Endodermal cell (in vitro differentiated cells): ENCODE measurements around the gene CEP70. TPM values are rescaled to one million over a fixed set of nuclear protein-coding genes. Genes with fewer than 3 reads are reported as not detected.

Experiments used
- DNase-seq: peaks from one replicate; pipeline ENCODE4 v3.0.0-alpha.2; 2017
- H3K27ac ChIP-seq: 2 replicates; pipeline ENCODE4 v1.5.1; 2013; ENCODE audit warnings: mild to moderate bottlenecking, low read depth, low read length, moderate library complexity
- H3K27me3 ChIP-seq: 2 replicates; pipeline ENCODE4 v1.6.1; 2013; ENCODE audit warnings: mild to moderate bottlenecking, low read length, moderate library complexity; ENCODE audit not compliant: insufficient read depth, control insufficient read depth, poor library complexity, severe bottlenecking
- H3K36me3 ChIP-seq: 2 replicates; pipeline ENCODE4 v1.7.0; 2013; ENCODE audit warnings: mild to moderate bottlenecking, low read length, moderate library complexity; ENCODE audit not compliant: control insufficient read depth, insufficient read depth
- H3K4me1 ChIP-seq: one replicate; pipeline ENCODE4 v1.7.0; 2013; ENCODE audit warnings: low read length; ENCODE audit not compliant: control insufficient read depth, insufficient read depth
- H3K4me3 ChIP-seq: 2 replicates; pipeline ENCODE4 v1.5.1; 2013; ENCODE audit warnings: mild to moderate bottlenecking, low read length, moderate library complexity
- H3K9ac ChIP-seq: 2 replicates; pipeline ENCODE4 v1.6.1; 2013; ENCODE audit warnings: mild to moderate bottlenecking, low read length, moderate library complexity; ENCODE audit not compliant: poor library complexity, severe bottlenecking; ENCODE audit errors: extremely low read depth
- H3K9me3 ChIP-seq: 2 replicates; pipeline ENCODE4 v1.6.1; 2013; ENCODE audit warnings: mild to moderate bottlenecking, low read length, moderate library complexity; ENCODE audit not compliant: control insufficient read depth
- H3K27ac Mint-ChIP-seq: 2 replicates; pipeline ENCODE4 v1.8.0; 2020; ENCODE audit warnings: mixed read lengths
- H3K27me3 Mint-ChIP-seq: 2 replicates; pipeline ENCODE4 v1.8.0; 2021; ENCODE audit warnings: mild to moderate bottlenecking, mixed read lengths; ENCODE audit not compliant: insufficient read depth
- H3K36me3 Mint-ChIP-seq: 2 replicates; pipeline ENCODE4 v1.8.0; 2020; ENCODE audit warnings: low read depth, mixed read lengths
- H3K4me1 Mint-ChIP-seq: 2 replicates; pipeline ENCODE4 v1.8.0; 2020; ENCODE audit warnings: mixed read lengths
- H3K4me3 Mint-ChIP-seq: 2 replicates; pipeline ENCODE4 v1.8.0; 2020; ENCODE audit warnings: mild to moderate bottlenecking, moderate library complexity, mixed read lengths
- H3K9me3 Mint-ChIP-seq: 2 replicates; pipeline ENCODE4 v1.8.0; 2020; ENCODE audit warnings: mild to moderate bottlenecking, mixed read lengths
- WGBS, 2 experiments: methylation state at CpG; one replicate each; pipeline versions ENCODE4 v1.1.5 to v1.1.7; 2013; ENCODE audit warnings: missing lambda C conversion rate in 2 of 2, mixed read lengths in 1 of 2; ENCODE audit not compliant: insufficient coverage in 1 of 2, insufficient read length in 1 of 2; 5-methylcytosine and 5-hydroxymethylcytosine counted together
- total RNA-seq, 2 donors: library from RNA; stranded (reverse); fragmentation: NEBNext Ultra II Directional in 1 of 2; extraction: Animal tissue kit (Norgen Biotek cat#: 25700) in 1 of 2; gene quantifications; 2 replicates in 1 of 2; 3 replicates in 1 of 2; pipeline ENCODE4 v1.2.1, GENCODE V29; 2021
- TF ChIP-seq, protein P1 (sequence below): fragments of 200-600 bp; sonication (generic); conservative IDR thresholded peaks from 2 replicates; pipeline ENCODE4 v1.5.0; 2021; ENCODE audit warnings: antibody characterized with exemption, mild to moderate bottlenecking

CEP70 gene
- total RNA-seq, 2 donors from 2014 or later = 113 to 131 TPM

DNA sequence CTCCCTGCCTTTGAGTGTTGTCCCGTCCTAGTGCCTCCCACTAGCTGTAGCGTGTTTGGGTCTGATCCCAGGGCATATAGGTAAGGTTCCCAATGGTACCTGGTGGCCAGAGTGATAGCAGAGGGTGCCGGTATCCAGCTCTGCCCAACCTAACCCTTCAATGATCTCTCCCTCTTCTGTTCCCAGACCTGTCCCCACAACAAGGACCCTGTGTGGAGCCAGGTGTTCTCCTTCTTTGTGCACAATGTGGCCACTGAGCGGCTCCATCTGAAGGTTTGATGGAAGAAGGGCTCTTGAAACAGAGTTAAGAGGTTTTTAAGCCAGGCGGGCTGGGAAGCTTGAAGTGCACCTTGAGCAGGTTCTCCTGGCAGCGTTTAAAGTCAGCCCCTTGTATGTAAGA, 124.2 kb downstream of the CEP70 start:
- no peak for DNase-seq
- no peaks in the 10 kb centered on the region for H3K27me3 ChIP-seq
- Mint-ChIP-seq H3K36me3 (peaks cover 8% of the 10 kb centered on the region), H3K27ac (no peak overlapping the region), H3K4me1 (no peaks in the 10 kb centered on the region), H3K9me3 (no peaks in the 10 kb centered on the region), H3K4me3 (no peak overlapping the region), H3K27me3 (no peaks in the 10 kb centered on the region)
- 88 to 95% methylated on average over 4 to 6 of the region's 6 CpGs for WGBS, 2 experiments
- no peak overlapping the region for H3K4me3 ChIP-seq
- no peak overlapping the region for H3K9ac ChIP-seq
- H3K27ac ChIP-seq = no peak overlapping the region
- no peaks in the 10 kb centered on the region for H3K9me3 ChIP-seq
- H3K4me1 ChIP-seq = no peaks in the 10 kb centered on the region
- H3K36me3 ChIP-seq = no peaks in the 10 kb centered on the region
- TF ChIP-seq, protein P1, sequence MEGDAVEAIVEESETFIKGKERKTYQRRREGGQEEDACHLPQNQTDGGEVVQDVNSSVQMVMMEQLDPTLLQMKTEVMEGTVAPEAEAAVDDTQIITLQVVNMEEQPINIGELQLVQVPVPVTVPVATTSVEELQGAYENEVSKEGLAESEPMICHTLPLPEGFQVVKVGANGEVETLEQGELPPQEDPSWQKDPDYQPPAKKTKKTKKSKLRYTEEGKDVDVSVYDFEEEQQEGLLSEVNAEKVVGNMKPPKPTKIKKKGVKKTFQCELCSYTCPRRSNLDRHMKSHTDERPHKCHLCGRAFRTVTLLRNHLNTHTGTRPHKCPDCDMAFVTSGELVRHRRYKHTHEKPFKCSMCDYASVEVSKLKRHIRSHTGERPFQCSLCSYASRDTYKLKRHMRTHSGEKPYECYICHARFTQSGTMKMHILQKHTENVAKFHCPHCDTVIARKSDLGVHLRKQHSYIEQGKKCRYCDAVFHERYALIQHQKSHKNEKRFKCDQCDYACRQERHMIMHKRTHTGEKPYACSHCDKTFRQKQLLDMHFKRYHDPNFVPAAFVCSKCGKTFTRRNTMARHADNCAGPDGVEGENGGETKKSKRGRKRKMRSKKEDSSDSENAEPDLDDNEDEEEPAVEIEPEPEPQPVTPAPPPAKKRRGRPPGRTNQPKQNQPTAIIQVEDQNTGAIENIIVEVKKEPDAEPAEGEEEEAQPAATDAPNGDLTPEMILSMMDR = no peak

DNA sequence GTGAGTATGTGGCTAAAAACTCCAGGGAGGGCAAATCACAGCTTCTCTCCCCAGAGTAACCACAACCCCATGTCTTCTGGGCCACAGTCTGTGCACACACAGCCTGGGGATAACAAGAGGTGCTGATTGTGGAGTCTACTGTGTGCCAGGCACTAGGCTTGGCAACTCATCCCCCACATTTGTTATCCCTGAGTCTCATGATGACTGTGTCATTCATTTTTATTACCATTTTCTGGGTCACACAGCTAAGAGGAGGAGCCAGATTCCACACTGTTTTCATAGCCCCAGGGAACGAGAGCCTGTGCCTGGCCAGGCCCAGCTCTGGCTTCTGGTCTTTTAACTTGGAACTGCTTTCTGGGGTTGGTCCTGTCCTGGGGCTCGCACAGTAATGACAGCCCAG, 125.2 kb downstream of the CEP70 start:
- no peaks in the 10 kb centered on the region for H3K27me3 ChIP-seq
- no peak overlapping the region for H3K9ac ChIP-seq
- 84 to 100% methylated on average over 1 to 2 of the region's 2 CpGs for WGBS, 2 experiments
- H3K36me3 Mint-ChIP-seq = peaks cover 8% of the 10 kb centered on the region
- no peaks in the 10 kb centered on the region for H3K4me1 Mint-ChIP-seq
- TF ChIP-seq, protein P1 = no peak
- no peaks in the 10 kb centered on the region for H3K4me1 ChIP-seq
- H3K27ac ChIP-seq = no peak overlapping the region
- no peak overlapping the region for H3K4me3 Mint-ChIP-seq
- no peaks in the 10 kb centered on the region for H3K36me3 ChIP-seq
- H3K27ac Mint-ChIP-seq = no peak overlapping the region
- no peaks in the 10 kb centered on the region for H3K9me3 ChIP-seq
- H3K4me3 ChIP-seq = no peak overlapping the region
- no peaks in the 10 kb centered on the region for H3K27me3 Mint-ChIP-seq
- no peak for DNase-seq
- H3K9me3 Mint-ChIP-seq = no peaks in the 10 kb centered on the region

DNA sequence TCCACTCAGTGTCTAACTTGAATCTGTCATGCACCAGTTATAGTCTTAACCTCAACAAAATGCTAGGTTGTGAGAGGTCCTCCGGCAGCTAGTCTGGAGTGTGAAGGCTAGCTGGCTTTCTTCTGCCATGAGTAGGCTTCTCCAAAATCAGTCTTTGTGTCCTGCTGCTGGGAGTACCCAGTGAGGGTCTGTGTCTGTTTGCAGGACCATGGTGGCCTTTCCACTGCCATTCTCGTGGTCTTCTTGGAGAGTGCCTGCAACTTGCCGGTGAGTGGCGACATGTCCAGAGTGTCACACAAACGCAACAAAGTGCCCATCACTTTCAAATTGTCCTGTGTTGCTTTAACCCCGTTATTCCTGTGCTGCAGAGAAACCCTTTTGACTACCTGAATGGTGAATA, 125.6 kb downstream of the CEP70 start:
- Mint-ChIP-seq H3K4me1 (no peaks in the 10 kb centered on the region), H3K4me3 (no peak overlapping the region), H3K27ac (no peak overlapping the region), H3K27me3 (no peaks in the 10 kb centered on the region), H3K9me3 (no peaks in the 10 kb centered on the region), H3K36me3 (peaks cover 8% of the 10 kb centered on the region)
- no peak overlapping the region for H3K27ac ChIP-seq
- H3K36me3 ChIP-seq = no peaks in the 10 kb centered on the region
- no peaks in the 10 kb centered on the region for H3K27me3 ChIP-seq
- no peak overlapping the region for H3K4me3 ChIP-seq
- TF ChIP-seq, protein P1 = no peak
- no peak overlapping the region for H3K9ac ChIP-seq
- H3K4me1 ChIP-seq = no peaks in the 10 kb centered on the region
- DNase-seq = no peak
- no peaks in the 10 kb centered on the region for H3K9me3 ChIP-seq
- 84 to 86% methylated on average over 6 of the region's 6 CpGs for WGBS, 2 experiments
